NT2/D1 (cell line): Measurements from ENCODE around the gene ROBO1.

Source experiments
- SUZ12 ChIP-seq: IDR thresholded peaks from 2 replicates; pipeline ENCODE4 v1.6.1; 2011; ENCODE audit not compliant: insufficient read length, insufficient read depth; ENCODE audit errors: extremely low read depth
- YY1 ChIP-seq: IDR thresholded peaks from 2 replicates; pipeline ENCODE4 v1.6.1; 2011; ENCODE audit not compliant: insufficient read length, insufficient read depth
- ZNF274 ChIP-seq: IDR thresholded peaks from 2 replicates; pipeline ENCODE4 v1.6.1; 2011; ENCODE audit warnings: mild to moderate bottlenecking, low read depth, low read length

GRCh38 chr3:78941587-78941986 is 826.2 kb downstream of the ROBO1 start:
- TF ChIP-seq ZNF274 (no peak), YY1 (no peak), SUZ12 (no peak)
